Liver (tissue), 3 donors: ENCODE results near the gene CTSW.

ENCODE experiments used
- CTCF ChIP-seq: fragments of 150-350 bp; IDR thresholded peaks from 2 replicates; pipeline ENCODE4 v1.5.1; 2017; ENCODE audit warnings: improper control_type of control experiment, low read depth, low read length; ENCODE audit not compliant: missing input control
- FOXA1 ChIP-seq: IDR thresholded peaks from 2 replicates; pipeline ENCODE4 v1.6.1; 2016; ENCODE audit warnings: antibody characterized with exemption
- MAX ChIP-seq: IDR thresholded peaks from 2 replicates; pipeline ENCODE4 v1.6.1; 2016; ENCODE audit warnings: antibody characterized with exemption
- RAD21 ChIP-seq, 2 donors: IDR thresholded peaks; 2 replicates each; pipeline ENCODE4 v1.6.1; 2016; ENCODE audit warnings: antibody characterized with exemption in 2 of 2, mild to moderate bottlenecking in 2 of 2
- YY1 ChIP-seq: IDR thresholded peaks from 2 replicates; pipeline ENCODE4 v1.6.1; 2016; ENCODE audit warnings: antibody characterized with exemption, mild to moderate bottlenecking
- ZBTB33 ChIP-seq: IDR thresholded peaks from 2 replicates; pipeline ENCODE4 v1.6.1; 2016; ENCODE audit warnings: antibody characterized with exemption
- TF ChIP-seq, protein P1 (sequence below): IDR thresholded peaks from 2 replicates; pipeline ENCODE4 v1.6.1; 2016; ENCODE audit warnings: antibody characterized with exemption, mild to moderate bottlenecking
- donor health status: healthy.
- donor health status: healthy.

- no peak for TF ChIP-seq CTCF
- no peak for TF ChIP-seq MAX
- TF ChIP-seq RAD21 (IDR thresholded peaks at IDR 0.05) = no peak
- TF ChIP-seq ZBTB33 = no peak
- no peak for TF ChIP-seq YY1
- no peak for TF ChIP-seq FOXA1
- TF ChIP-seq, protein P1, sequence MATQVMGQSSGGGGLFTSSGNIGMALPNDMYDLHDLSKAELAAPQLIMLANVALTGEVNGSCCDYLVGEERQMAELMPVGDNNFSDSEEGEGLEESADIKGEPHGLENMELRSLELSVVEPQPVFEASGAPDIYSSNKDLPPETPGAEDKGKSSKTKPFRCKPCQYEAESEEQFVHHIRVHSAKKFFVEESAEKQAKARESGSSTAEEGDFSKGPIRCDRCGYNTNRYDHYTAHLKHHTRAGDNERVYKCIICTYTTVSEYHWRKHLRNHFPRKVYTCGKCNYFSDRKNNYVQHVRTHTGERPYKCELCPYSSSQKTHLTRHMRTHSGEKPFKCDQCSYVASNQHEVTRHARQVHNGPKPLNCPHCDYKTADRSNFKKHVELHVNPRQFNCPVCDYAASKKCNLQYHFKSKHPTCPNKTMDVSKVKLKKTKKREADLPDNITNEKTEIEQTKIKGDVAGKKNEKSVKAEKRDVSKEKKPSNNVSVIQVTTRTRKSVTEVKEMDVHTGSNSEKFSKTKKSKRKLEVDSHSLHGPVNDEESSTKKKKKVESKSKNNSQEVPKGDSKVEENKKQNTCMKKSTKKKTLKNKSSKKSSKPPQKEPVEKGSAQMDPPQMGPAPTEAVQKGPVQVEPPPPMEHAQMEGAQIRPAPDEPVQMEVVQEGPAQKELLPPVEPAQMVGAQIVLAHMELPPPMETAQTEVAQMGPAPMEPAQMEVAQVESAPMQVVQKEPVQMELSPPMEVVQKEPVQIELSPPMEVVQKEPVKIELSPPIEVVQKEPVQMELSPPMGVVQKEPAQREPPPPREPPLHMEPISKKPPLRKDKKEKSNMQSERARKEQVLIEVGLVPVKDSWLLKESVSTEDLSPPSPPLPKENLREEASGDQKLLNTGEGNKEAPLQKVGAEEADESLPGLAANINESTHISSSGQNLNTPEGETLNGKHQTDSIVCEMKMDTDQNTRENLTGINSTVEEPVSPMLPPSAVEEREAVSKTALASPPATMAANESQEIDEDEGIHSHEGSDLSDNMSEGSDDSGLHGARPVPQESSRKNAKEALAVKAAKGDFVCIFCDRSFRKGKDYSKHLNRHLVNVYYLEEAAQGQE = no peak
Observed at GRCh38 chr11:65859812-65860277, 19.8 kb upstream of the CTSW start.
